K562 (cell line): ENCODE measurements around the gene RPS6KA4. TPM values are rescaled to one million over a fixed set of nuclear protein-coding genes. Genes with fewer than 3 reads are reported as not detected.

ENCODE experiments used
- BHLHE40 ChIP-seq: IDR thresholded peaks from 2 replicates; pipeline ENCODE4 v1.6.1; 2011; ENCODE audit warnings: low read length, improper control_type of control experiment
- DEAF1 ChIP-seq: fragments of 450-650 bp; formaldehyde crosslinking; IDR thresholded peaks from 2 replicates; pipeline ENCODE4 v1.4.0; 2020; ENCODE audit warnings: mild to moderate bottlenecking, moderate library complexity
- HMG20B ChIP-seq: fragments of 250-450 bp; sonication (Bioruptor Pico); IDR thresholded peaks from 2 replicates; pipeline ENCODE4 v1.5.0; 2021; ENCODE audit warnings: mild to moderate bottlenecking
- KLF13 ChIP-seq: fragments of 450-650 bp; IDR thresholded peaks from 2 replicates; pipeline ENCODE4 v1.6.1; 2016; ENCODE audit warnings: missing genetic modification characterization, low read depth, mild to moderate bottlenecking, missing compliant biosample characterization, moderate library complexity, borderline replicate concordance
- MBD1 ChIP-seq: fragments of 250-450 bp; sonication (Bioruptor Pico); IDR thresholded peaks from 2 replicates; pipeline ENCODE4 v1.8.0; 2022; ENCODE audit warnings: inconsistent platforms
- MED1 ChIP-seq: sonication (generic); formaldehyde crosslinking; IDR thresholded peaks from 2 replicates; pipeline ENCODE4 v1.8.1; 2023; ENCODE audit warnings: missing genetic modification reagents, borderline replicate concordance
- NR1H2 ChIP-seq: sonication (generic); formaldehyde crosslinking; IDR thresholded peaks from 2 replicates; pipeline ENCODE4 v1.4.0; 2020; ENCODE audit warnings: mild to moderate bottlenecking, missing genetic modification reagents
- POLR2AphosphoS2 ChIP-seq: IDR thresholded peaks from 2 replicates; pipeline ENCODE4 v1.6.1; 2012; ENCODE audit warnings: low read length, improper control_type of control experiment
- POLR3G ChIP-seq: IDR thresholded peaks from 2 replicates; pipeline ENCODE4 v1.6.1; 2011; ENCODE audit not compliant: insufficient read length, insufficient replicate concordance; ENCODE audit errors: extremely low read depth
- RAD51 ChIP-seq: fragments of 450-650 bp; IDR thresholded peaks from 2 replicates; pipeline ENCODE4 v1.7.1; 2016; ENCODE audit warnings: low read depth, mild to moderate bottlenecking, borderline replicate concordance
- RFX7 ChIP-seq: fragments of 250-450 bp; sonication (Bioruptor Pico); IDR thresholded peaks from 2 replicates; pipeline ENCODE4 v1.5.1; 2021; ENCODE audit warnings: mild to moderate bottlenecking
- SMARCA4 ChIP-seq: fragments of 450-650 bp; IDR thresholded peaks from 2 replicates; pipeline ENCODE4 v1.6.1; 2016
- SNIP1 ChIP-seq: fragments of 450-650 bp; IDR thresholded peaks from 2 replicates; pipeline ENCODE4 v1.7.1; 2017; ENCODE audit warnings: low read depth, mild to moderate bottlenecking
- TFAM ChIP-seq: fragments of 250-450 bp; sonication (Bioruptor Pico); conservative IDR thresholded peaks from 2 replicates; pipeline ENCODE4 v1.5.0; 2021; ENCODE audit warnings: mild to moderate bottlenecking, moderate library complexity
- ZFPM2 ChIP-seq: fragments of 250-450 bp; sonication (Bioruptor Pico); IDR thresholded peaks from 2 replicates; pipeline ENCODE4 v1.5.1; 2022; ENCODE audit warnings: mild to moderate bottlenecking
- ZNF561 ChIP-seq: fragments of 450-650 bp; formaldehyde crosslinking; conservative IDR thresholded peaks from 2 replicates; pipeline ENCODE4 v1.4.0; 2020; ENCODE audit warnings: mild to moderate bottlenecking, moderate library complexity
- polyA plus RNA-seq, 8 experiments: library from polyadenylated mRNA; depleted of rRNA in 4 of 8; stranded (reverse) in 5 of 8; unstranded in 3 of 8; fragments of >200 nt; fragmentation: Nextera tagmentation in 2 of 8; fragmentation: Illumina TruSeq in 1 of 8; extraction: Ambion mirVana in 2 of 8; extraction: Trizol in 1 of 8; gene quantifications; 2 replicates each; pipeline versions ENCODE4 v1.2.1 to v1.2.3, GENCODE V29; 2011 to 2014; ENCODE audit warnings: inconsistent platforms in 1 of 8, missing spikeins in 1 of 8
- total RNA-seq, 7 experiments: library from RNA; depleted of rRNA in 6 of 7; stranded (reverse); fragments of >200 nt in 6 of 7; fragmentation: Illumina TruSeq in 2 of 7; extraction: Trizol in 2 of 7; gene quantifications; 2 replicates each; pipeline versions ENCODE4 v1.2.1 to v1.2.3, GENCODE V29; 2011 to 2021; ENCODE audit warnings: low replicate concordance in 1 of 7
- TF ChIP-seq, protein P1 (sequence below): fragments of 450-650 bp; IDR thresholded peaks from 2 replicates; pipeline ENCODE4 v1.6.1; 2016; ENCODE audit warnings: antibody characterized with exemption
- TF ChIP-seq, protein P2 (sequence below): fragments of 250-450 bp; sonication (Bioruptor Pico); IDR thresholded peaks from 2 replicates; pipeline ENCODE4 v1.9.0; 2021; ENCODE audit warnings: mild to moderate bottlenecking, inconsistent platforms
- TF ChIP-seq, protein P3 (sequence below): sonication (generic); formaldehyde crosslinking; IDR thresholded peaks from 2 replicates; pipeline ENCODE4 v1.8.0; 2023; ENCODE audit warnings: mild to moderate bottlenecking, missing genetic modification reagents

RPS6KA4 gene
- total and polyA plus RNA-seq, 9 of the 15 experiments (the other 6 are each of a cell fraction or from before 2014, with no cell fraction given): 0.15 to 23.8 (median 9.8) TPM

DNA sequence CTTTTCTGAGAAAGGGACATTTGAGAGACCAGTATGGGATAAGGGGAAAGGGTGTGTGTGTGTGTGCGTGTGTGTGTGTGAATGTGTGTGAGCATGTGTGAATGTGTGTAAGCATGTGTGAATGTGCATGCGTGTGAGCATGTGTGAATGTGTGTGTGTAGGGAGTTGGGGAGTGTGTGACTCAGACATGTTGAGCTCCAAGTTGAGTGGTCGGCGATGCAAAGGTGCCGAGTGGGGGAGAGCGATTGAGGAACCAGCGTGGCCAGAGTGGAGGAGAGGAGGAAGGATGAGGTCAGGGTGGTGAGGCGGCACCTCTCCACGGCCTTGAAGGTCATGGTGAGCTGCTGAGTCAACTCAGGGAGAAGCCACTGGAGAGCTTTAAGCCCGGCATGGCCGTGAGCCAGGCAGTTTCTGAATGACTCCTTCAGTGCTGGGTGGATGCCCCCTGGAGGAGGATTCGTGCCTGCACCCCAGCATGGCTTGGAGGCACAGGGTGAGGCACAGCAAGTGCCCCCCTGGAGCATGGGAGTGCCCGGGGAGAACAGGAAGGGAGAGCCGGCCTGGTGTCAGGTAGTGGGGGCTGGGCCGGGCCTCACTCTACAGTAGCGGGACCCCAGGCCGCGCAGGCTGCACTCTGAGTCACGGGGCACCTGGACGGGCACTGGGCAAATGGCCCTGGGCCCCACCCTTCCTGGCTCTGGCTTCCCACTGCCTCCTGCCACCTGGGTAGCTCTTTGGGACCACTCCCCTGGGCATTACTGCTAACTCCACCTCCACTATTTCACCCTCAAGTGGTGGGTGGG is 27.2 kb upstream of the RPS6KA4 start (continued):
- TF ChIP-seq DEAF1 (CRISPR knock-in tag) (no peak), POLR2AphosphoS2 (no peak), ZFPM2 (CRISPR knock-in tag) (no peak), TFAM (no peak), MBD1 (CRISPR knock-in tag) (no peak), POLR3G (no peak), NR1H2 (CRISPR knock-in tag) (no peak), RFX7 (no peak), SMARCA4 (peak; percentile 91), RAD51 (peak; percentile 12; the same call in 1 of the 2 replicates), MED1 (no peak), BHLHE40 (peak; percentile 56; the same call in 1 of the 2 replicates), SNIP1 (0 out of 2 replicates have a peak, but pooled peaks have one; percentile 41), ZNF561 (CRISPR knock-in tag) (no peak), KLF13 (no peak), HMG20B (no peak)
- TF ChIP-seq, protein P1, sequence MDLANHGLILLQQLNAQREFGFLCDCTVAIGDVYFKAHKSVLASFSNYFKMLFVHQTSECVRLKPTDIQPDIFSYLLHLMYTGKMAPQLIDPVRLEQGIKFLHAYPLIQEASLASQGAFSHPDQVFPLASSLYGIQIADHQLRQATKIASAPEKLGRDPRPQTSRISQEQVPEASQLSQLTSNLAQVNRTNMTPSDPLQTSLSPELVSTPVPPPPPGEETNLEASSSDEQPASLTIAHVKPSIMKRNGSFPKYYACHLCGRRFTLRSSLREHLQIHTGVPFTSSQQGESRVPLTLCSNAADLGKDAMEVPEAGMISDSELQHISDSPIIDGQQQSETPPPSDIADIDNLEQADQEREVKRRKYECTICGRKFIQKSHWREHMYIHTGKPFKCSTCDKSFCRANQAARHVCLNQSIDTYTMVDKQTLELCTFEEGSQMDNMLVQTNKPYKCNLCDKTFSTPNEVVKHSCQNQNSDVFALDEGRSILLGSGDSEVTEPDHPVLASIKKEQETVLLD: peak; percentile 91
- TF ChIP-seq, protein P2, sequence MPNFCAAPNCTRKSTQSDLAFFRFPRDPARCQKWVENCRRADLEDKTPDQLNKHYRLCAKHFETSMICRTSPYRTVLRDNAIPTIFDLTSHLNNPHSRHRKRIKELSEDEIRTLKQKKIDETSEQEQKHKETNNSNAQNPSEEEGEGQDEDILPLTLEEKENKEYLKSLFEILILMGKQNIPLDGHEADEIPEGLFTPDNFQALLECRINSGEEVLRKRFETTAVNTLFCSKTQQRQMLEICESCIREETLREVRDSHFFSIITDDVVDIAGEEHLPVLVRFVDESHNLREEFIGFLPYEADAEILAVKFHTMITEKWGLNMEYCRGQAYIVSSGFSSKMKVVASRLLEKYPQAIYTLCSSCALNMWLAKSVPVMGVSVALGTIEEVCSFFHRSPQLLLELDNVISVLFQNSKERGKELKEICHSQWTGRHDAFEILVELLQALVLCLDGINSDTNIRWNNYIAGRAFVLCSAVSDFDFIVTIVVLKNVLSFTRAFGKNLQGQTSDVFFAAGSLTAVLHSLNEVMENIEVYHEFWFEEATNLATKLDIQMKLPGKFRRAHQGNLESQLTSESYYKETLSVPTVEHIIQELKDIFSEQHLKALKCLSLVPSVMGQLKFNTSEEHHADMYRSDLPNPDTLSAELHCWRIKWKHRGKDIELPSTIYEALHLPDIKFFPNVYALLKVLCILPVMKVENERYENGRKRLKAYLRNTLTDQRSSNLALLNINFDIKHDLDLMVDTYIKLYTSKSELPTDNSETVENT (CRISPR knock-in tag): no peak
- TF ChIP-seq, protein P3, sequence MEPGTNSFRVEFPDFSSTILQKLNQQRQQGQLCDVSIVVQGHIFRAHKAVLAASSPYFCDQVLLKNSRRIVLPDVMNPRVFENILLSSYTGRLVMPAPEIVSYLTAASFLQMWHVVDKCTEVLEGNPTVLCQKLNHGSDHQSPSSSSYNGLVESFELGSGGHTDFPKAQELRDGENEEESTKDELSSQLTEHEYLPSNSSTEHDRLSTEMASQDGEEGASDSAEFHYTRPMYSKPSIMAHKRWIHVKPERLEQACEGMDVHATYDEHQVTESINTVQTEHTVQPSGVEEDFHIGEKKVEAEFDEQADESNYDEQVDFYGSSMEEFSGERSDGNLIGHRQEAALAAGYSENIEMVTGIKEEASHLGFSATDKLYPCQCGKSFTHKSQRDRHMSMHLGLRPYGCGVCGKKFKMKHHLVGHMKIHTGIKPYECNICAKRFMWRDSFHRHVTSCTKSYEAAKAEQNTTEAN (CRISPR knock-in tag): peak; percentile 53; the same call in 1 of the 2 replicates
